Hepatic stellate cell (primary cell): ENCODE results near the gene MCTS1.
"Not testable (repeated sequence)": the region's sequence is repeated elsewhere in the genome, so short reads cannot be mapped to it uniquely, and the experiment has no call there.

Experiments
- DNase-seq: peaks from one replicate; pipeline ENCODE4 v3.0.0; 2011; ENCODE audit warnings: low spot score

MCTS1 gene

GRCh38 chrX:120629667-120630537, 26.0 kb downstream of the MCTS1 start, which contains the start of gene C1GALT1C1:
C1GALT1C1 (minus strand) TSS chrX:120630054; CDS start chrX:120627166, 2,888 bp downstream.
- DNase-seq = peak; percentile 74

GRCh38 chrX:120638619-120639018, 34.7 kb downstream of the MCTS1 start:
- no peak for DNase-seq

GRCh38 chrX:120642871-120643270, 39.0 kb downstream of the MCTS1 start:
- no peak for DNase-seq

GRCh38 chrX:120647127-120647526, 43.2 kb downstream of the MCTS1 start:
- DNase-seq = no peak

GRCh38 chrX:120652256-120652655, 48.4 kb downstream of the MCTS1 start:
- not testable (repeated sequence) for DNase-seq

GRCh38 chrX:120653000-120653399, 49.1 kb downstream of the MCTS1 start:
- DNase-seq = no peak

- no peak for DNase-seq
Observed at GRCh38 chrX:120660637-120661036, 56.7 kb downstream of the MCTS1 start.
